NCI-H2227 treated with DMSO at 0.1 percent for 48 hours (cell line): ENCODE measurements around the gene COQ3.

Experiments used
- DNase-seq: peaks from one replicate; lab custom pipeline; 2025; lab: John Stamatoyannopoulos, UW

The COQ3 gene

GRCh38 chr6:99393698-99394531 is at the start of gene COQ3:
Gene COQ3 (minus strand): TSS chr6:99394195. CDS start chr6:99394179, 16 bp downstream.
- DNase-seq, result peak; percentile 71

GRCh38 chr6:99434702-99435530 is 40.9 kb upstream of the COQ3 start:
- DNase-seq, result peak; percentile 33

GRCh38 chr6:99432877-99433276 is 38.9 kb upstream of the COQ3 start:
- DNase-seq, result no peak

GRCh38 chr6:99431901-99432300 is 37.9 kb upstream of the COQ3 start:
- no peak for DNase-seq

GRCh38 chr6:99427988-99428387 is 34.0 kb upstream of the COQ3 start:
- DNase-seq, result no peak

GRCh38 chr6:99426451-99426757 is 32.4 kb upstream of the COQ3 start:
- no peak for DNase-seq

GRCh38 chr6:99425647-99426450 is 31.9 kb upstream of the COQ3 start:
- DNase-seq, result peak; percentile 75

GRCh38 chr6:99424761-99425646 is 31.0 kb upstream of the COQ3 start, which contains the start of gene PNISR:
Gene PNISR (minus strand): TSS chr6:99425308. CDS start chr6:99414659, 10,649 bp downstream.
- DNase-seq, result peak; percentile 94

GRCh38 chr6:99424022-99424421 is 30.0 kb upstream of the COQ3 start:
- no peak for DNase-seq

GRCh38 chr6:99422912-99423311 is 28.9 kb upstream of the COQ3 start:
- no peak for DNase-seq

- no peak for DNase-seq
Observed at GRCh38 chr6:99416892-99417767, 23.1 kb upstream of the COQ3 start.

GRCh38 chr6:99416226-99416625 is 22.2 kb upstream of the COQ3 start:
- no peak for DNase-seq

- no peak for DNase-seq
Observed at GRCh38 chr6:99415446-99415845, 21.5 kb upstream of the COQ3 start.

GRCh38 chr6:99412065-99412464 is 18.1 kb upstream of the COQ3 start:
- no peak for DNase-seq

GRCh38 chr6:99409672-99410071 is 15.7 kb upstream of the COQ3 start:
- DNase-seq, result no peak

GRCh38 chr6:99407076-99407475 is 13.1 kb upstream of the COQ3 start:
- DNase-seq, result no peak

- no peak for DNase-seq
Observed at GRCh38 chr6:99402448-99402847, 8.5 kb upstream of the COQ3 start.

- no peak for DNase-seq
Observed at GRCh38 chr6:99397287-99397686, 3.3 kb upstream of the COQ3 start.

GRCh38 chr6:99393366-99393697 is 663 bp downstream of the COQ3 start:
- DNase-seq, result no peak

- no peak for DNase-seq
Observed at GRCh38 chr6:99390896-99391295, 3.1 kb downstream of the COQ3 start.
